Spinal cord (tissue), 10 donors: ENCODE data around the gene LRIT1. TPM values are rescaled to one million over a fixed set of nuclear protein-coding genes. Genes with fewer than 3 reads are reported as not detected.

Experiments
- DNase-seq, 6 donors: peaks; one replicate each; pipeline versions ENCODE4 v3.0.0 to v3.0.0-alpha.2; 2013 to 2015; ENCODE audit warnings: low spot score in 6 of 6, low read depth in 4 of 6
- H3K27ac ChIP-seq: one replicate; pipeline ENCODE4 v1.5.1; 2013; ENCODE audit warnings: low read depth, low read length, control low read depth
- H3K27me3 ChIP-seq: one replicate; pipeline ENCODE4 v1.6.1; 2013; ENCODE audit warnings: low read length; ENCODE audit not compliant: control insufficient read depth, insufficient read depth
- H3K36me3 ChIP-seq: one replicate; pipeline ENCODE4 v1.6.1; 2013; ENCODE audit warnings: low read length; ENCODE audit not compliant: control insufficient read depth, insufficient read depth
- H3K4me1 ChIP-seq: one replicate; pipeline ENCODE4 v1.6.1; 2013; ENCODE audit warnings: low read length; ENCODE audit not compliant: control insufficient read depth, insufficient read depth
- H3K4me3 ChIP-seq: one replicate; pipeline ENCODE4 v1.5.1; 2013; ENCODE audit warnings: low read depth, low read length, control low read depth
- H3K9me3 ChIP-seq: one replicate; pipeline ENCODE4 v1.6.1; 2013; ENCODE audit warnings: low read length; ENCODE audit not compliant: control insufficient read depth, insufficient read depth
- WGBS: methylation state at CpG from one replicate; pipeline ENCODE4 v1.1.5; 2013; ENCODE audit warnings: missing lambda C conversion rate; ENCODE audit not compliant: insufficient coverage; 5-methylcytosine and 5-hydroxymethylcytosine counted together
- polyA plus RNA-seq, 2 donors: library from polyadenylated mRNA; unstranded; fragments of 120-200 nt; gene quantifications; one replicate each; pipeline ENCODE4 v1.2.1, GENCODE V29; 2013; ENCODE audit not compliant: insufficient read length in 2 of 2
- total RNA-seq, 2 donors: library from RNA; depleted of rRNA in 1 of 2; stranded (reverse); fragments of 120-200 nt in 1 of 2; fragments of >200 nt in 1 of 2; gene quantifications; one replicate each; pipeline versions ENCODE4 v1.2.3 to v1.2.4, GENCODE V29; 2013 to 2014
- donor health status: healthy.

LRIT1 gene
- total and polyA plus RNA-seq, 4 donors: not detected

DNA sequence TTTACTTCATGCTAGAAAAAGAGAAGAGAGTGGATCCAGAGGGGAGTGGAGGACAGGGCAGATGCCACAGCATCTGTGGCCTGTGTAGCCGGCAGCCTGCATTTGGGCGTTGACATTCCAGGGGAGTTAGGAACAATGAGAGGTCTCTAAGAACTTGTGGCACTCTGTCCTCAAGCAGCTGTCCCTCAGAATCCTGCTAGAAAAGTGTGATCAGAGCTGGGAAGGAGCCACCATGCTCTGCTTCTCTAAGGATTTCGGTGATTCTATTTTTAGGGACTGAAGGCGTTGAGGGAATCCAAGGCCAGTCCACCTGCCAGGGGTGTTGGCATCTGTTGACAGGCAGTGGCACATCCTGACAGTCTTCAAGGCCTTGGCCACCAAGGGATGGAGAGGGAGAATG, 23.6 kb downstream of the LRIT1 start:
- H3K27me3 ChIP-seq: no peaks in the 10 kb centered on the region
- H3K4me3 ChIP-seq: no peak overlapping the region
- no peak overlapping the region for H3K27ac ChIP-seq
- 97% methylated on average over 4 of the region's 4 CpGs for WGBS
- peaks cover 5% of the 10 kb centered on the region for H3K36me3 ChIP-seq
- H3K4me1 ChIP-seq: peaks cover 4% of the 10 kb centered on the region
- no peak for DNase-seq
- H3K9me3 ChIP-seq: no peaks in the 10 kb centered on the region

DNA sequence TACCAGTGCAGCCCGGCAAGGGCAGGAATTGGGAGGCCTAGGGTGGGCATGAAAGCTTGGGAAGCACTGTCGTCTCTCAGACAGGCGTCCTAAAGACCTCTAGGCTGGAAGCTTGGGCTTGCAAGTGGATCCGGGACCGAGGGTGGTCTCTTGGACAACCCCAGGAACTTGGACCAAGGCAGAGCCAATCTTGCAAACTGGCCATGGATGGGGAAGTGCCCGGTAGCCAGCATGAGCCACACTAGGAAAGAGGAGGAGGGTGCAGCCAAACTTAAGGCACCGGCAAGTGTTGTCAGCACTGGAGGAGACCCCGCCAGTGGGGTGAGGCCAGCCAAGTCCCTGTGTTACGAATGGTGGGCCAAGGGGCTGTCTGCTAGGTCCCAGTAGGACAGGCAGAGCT, 24.5 kb downstream of the LRIT1 start:
- 86% methylated on average over 9 of the region's 9 CpGs for WGBS
- no peaks in the 10 kb centered on the region for H3K9me3 ChIP-seq
- H3K27ac ChIP-seq: no peak overlapping the region

DNA sequence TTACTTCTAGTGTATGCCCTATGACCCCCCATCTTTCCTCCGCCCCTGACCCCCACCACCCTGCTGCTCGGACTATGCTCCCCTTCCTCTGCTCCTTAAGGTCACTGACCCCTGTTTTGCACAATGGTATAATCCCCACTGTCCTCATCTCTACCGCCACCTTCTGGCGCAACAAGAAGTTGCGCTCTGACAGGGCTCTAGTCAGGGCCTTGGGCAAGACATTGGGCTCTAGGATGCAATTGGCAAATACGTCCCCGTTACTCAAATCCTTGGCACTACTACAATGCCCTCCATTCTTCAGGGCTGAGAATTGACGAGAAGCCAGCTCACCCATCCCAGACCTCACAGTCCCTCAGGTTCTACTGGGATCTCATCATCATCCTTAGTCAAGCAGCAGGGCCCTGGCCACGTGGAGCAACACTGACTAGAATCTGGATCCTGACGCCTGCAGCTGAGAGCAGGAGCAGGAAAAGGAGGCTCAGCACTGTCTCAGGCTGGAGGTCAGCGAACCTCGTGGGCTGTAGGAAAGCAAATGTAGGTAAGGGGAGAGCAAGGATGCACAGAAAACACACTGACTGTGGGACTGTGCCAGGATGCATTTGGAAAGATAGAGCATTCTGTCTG, 26.6 kb downstream of the LRIT1 start:
- peaks cover 4% of the 10 kb centered on the region for H3K4me1 ChIP-seq
- H3K27ac ChIP-seq: no peak overlapping the region
- no peak overlapping the region for H3K4me3 ChIP-seq
- no peaks in the 10 kb centered on the region for H3K9me3 ChIP-seq
- no peak for DNase-seq
- H3K27me3 ChIP-seq: no peaks in the 10 kb centered on the region
- H3K36me3 ChIP-seq: peaks cover 5% of the 10 kb centered on the region
- WGBS: 47% methylated on average over 11 of the region's 12 CpGs

More for the DNA sequence above, 24.5 kb downstream of the LRIT1 start:
- Histone ChIP-seq H3K27me3 (no peaks in the 10 kb centered on the region), H3K4me3 (no peak overlapping the region), H3K4me1 (peaks cover 4% of the 10 kb centered on the region), H3K36me3 (peaks cover 5% of the 10 kb centered on the region)
- no peak for DNase-seq

DNA sequence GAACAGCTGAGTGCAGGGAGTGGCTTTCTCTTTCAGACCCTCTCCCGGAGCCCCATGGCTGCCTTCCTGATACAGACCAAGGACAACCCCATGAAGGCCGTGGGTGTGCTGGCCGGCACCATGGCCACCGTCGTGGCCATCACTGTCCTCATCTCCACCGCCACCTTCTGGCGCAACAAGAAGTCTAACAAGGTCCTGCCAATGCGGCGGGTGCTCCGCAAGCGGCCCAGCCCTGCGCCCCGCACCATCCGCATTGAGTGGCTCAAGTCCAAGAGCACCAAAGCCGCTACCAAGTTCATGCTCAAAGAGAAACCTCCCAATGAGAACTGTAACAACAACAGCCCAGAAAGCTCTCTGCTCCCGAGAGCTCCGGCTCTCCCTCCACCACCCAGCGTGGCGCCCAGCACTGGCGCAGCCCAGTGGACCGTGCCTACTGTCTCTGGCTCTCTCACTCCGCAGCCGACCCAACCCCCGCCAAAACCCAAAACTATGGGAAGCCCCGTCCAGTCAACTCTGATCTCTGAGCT, 27.2 kb downstream of the LRIT1 start:
- H3K4me3 ChIP-seq: no peak overlapping the region
- DNase-seq: no peak
- peaks cover 5% of the 10 kb centered on the region for H3K36me3 ChIP-seq
- no peaks in the 10 kb centered on the region for H3K27me3 ChIP-seq
- no peak overlapping the region for H3K27ac ChIP-seq
- H3K4me1 ChIP-seq: peaks cover 4% of the 10 kb centered on the region
- 75% methylated on average over 25 of the region's 25 CpGs for WGBS
- H3K9me3 ChIP-seq: no peaks in the 10 kb centered on the region

DNA sequence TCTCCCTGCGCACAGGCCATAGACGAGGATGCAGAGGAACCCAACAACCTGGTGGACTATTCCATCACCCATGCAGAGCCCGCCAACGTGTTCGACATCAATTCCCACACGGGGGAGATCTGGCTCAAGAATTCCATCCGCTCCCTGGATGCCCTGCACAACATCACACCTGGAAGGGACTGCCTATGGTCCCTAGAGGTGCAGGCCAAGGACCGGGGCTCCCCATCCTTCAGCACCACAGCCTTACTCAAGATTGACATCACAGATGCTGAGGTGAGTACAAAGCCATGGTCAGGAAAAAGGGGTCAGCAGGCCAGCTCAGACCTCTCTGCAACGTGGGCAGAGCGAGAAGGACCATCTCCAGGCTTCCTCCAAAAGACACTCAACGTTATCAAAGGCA, 28.3 kb downstream of the LRIT1 start:
- Histone ChIP-seq H3K27ac (no peak overlapping the region), H3K4me3 (no peak overlapping the region), H3K4me1 (peaks cover 4% of the 10 kb centered on the region), H3K36me3 (peaks cover 5% of the 10 kb centered on the region), H3K27me3 (no peaks in the 10 kb centered on the region), H3K9me3 (no peaks in the 10 kb centered on the region)
- DNase-seq: no peak
- 99% methylated on average over 7 of the region's 11 CpGs for WGBS

DNA sequence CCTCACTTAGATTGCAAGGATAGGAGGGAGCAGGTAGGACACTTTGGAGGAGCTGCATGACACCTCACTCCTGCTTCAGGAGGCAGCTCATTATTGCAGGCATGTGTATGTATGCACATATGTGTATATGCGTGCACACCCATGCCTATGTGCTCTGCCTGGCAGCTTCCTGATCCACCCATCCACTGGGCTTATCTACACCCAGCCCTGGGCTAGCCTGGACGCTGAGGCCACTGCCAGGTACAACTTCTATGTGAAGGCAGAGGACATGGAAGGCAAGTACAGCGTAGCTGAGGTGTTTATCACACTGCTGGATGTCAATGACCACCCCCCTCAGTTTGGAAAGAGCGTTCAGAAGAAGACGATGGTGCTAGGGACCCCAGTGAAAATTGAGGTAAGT, 29.3 kb downstream of the LRIT1 start:
- 92% methylated on average over 3 of the region's 5 CpGs for WGBS
- Histone ChIP-seq H3K4me1 (peaks cover 4% of the 10 kb centered on the region), H3K4me3 (no peak overlapping the region), H3K36me3 (peaks cover 5% of the 10 kb centered on the region), H3K27me3 (no peaks in the 10 kb centered on the region), H3K27ac (no peak overlapping the region), H3K9me3 (no peaks in the 10 kb centered on the region)
- DNase-seq: no peak

DNA sequence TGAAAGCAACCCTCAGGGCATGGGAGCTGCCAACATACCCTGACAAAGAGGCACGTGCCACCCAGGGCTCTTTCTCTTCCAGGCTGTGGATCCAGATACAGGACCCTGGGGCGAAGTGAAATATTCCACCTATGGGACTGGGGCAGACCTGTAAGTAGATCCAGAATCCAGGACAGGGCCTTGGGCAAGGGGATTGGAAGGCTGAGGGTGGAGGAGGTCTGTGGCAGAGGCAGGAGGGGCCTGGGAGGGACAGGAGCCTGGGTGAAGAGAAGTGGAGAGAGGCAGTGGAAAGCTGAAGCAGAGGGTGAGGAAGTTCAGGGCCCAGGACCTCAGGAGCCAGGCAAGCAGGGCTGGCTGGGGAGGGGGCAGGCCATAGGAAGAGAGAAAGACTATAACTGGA, 29.8 kb downstream of the LRIT1 start:
- H3K27ac ChIP-seq: no peak overlapping the region
- H3K9me3 ChIP-seq: no peaks in the 10 kb centered on the region
- H3K4me3 ChIP-seq: no peak overlapping the region
- DNase-seq: no peak
- H3K4me1 ChIP-seq: peaks cover 4% of the 10 kb centered on the region
- no peaks in the 10 kb centered on the region for H3K27me3 ChIP-seq
- peaks cover 5% of the 10 kb centered on the region for H3K36me3 ChIP-seq
- 75% methylated on average over 2 of the region's 2 CpGs for WGBS

DNA sequence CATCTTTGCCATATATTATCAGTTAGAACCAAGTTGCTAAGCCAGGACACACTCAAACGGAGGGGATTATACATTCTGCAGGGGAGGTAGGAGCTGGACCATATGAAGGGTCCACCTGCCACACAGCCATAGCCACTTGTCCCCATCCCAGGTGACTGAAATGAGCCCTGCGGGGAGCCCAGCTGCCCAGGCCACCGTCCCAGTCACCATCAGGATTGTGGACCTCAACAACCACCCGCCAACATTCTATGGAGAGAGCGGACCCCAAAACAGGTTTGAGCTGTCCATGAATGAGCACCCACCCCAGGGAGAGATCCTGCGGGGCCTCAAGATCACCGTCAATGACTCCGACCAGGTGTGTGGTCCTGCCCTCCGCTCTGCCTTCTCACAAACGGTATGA, 33.3 kb downstream of the LRIT1 start:
- DNase-seq: no peak
- Histone ChIP-seq H3K36me3 (no peaks in the 10 kb centered on the region), H3K4me1 (no peaks in the 10 kb centered on the region), H3K27ac (no peak overlapping the region), H3K9me3 (no peaks in the 10 kb centered on the region), H3K4me3 (no peak overlapping the region), H3K27me3 (no peaks in the 10 kb centered on the region)
- 94% methylated on average over 9 of the region's 10 CpGs for WGBS

DNA sequence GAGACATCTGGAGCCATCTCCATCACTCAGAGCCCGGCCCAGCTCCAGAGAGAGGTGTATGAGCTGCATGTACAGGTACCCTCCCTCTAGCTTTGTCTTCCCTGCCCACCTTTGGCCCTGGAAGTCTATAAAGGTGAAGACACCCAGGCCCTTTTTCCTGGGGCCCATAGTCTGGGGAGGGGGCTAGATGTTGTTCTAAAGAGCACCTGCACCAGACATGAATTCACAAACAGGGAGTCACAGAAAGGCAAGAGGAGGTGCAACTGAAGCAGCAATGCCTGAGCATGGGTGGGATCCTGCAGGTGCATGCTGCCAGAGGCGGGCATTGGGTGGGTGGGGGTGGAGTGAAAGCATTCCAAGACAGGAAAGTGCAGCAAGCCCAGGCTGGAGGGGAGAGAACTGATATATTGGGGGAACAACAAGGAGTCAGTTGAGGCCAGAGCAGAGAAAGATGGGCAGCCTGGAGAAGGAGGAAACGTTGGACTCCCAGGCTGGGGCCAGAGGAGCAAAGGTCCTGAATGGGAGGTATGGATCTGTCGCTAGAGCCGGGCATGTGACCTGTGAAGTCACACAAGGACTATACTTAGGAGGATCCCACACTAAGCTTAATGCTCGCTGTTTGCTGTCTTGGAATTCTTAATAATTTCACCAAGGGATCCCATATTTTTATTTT, 35.4 kb downstream of the LRIT1 start:
- H3K9me3 ChIP-seq: no peaks in the 10 kb centered on the region
- no peak overlapping the region for H3K27ac ChIP-seq
- H3K4me3 ChIP-seq: no peak overlapping the region
- H3K36me3 ChIP-seq: no peaks in the 10 kb centered on the region
- H3K4me1 ChIP-seq: no peaks in the 10 kb centered on the region
- no peak for DNase-seq
- 76% methylated on average over 5 of the region's 6 CpGs for WGBS
- H3K27me3 ChIP-seq: no peaks in the 10 kb centered on the region
